GM19193 (cell line): ENCODE measurements around the gene C1QTNF12.

ENCODE experiments used
- POLR2A ChIP-seq: IDR thresholded peaks from 4 replicates; pipeline ENCODE4 v1.6.1; 2011; ENCODE audit not compliant: insufficient read depth, insufficient read length; ENCODE audit errors: extremely low read depth

The C1QTNF12 gene

GRCh38 chr1:1255078-1255477 lies 8.6 kb upstream of the C1QTNF12 start:
- TF ChIP-seq POLR2A, result no peak

- no peak for TF ChIP-seq POLR2A
Measured at GRCh38 chr1:1254667-1254998, 8.1 kb upstream of the C1QTNF12 start.

DNA sequence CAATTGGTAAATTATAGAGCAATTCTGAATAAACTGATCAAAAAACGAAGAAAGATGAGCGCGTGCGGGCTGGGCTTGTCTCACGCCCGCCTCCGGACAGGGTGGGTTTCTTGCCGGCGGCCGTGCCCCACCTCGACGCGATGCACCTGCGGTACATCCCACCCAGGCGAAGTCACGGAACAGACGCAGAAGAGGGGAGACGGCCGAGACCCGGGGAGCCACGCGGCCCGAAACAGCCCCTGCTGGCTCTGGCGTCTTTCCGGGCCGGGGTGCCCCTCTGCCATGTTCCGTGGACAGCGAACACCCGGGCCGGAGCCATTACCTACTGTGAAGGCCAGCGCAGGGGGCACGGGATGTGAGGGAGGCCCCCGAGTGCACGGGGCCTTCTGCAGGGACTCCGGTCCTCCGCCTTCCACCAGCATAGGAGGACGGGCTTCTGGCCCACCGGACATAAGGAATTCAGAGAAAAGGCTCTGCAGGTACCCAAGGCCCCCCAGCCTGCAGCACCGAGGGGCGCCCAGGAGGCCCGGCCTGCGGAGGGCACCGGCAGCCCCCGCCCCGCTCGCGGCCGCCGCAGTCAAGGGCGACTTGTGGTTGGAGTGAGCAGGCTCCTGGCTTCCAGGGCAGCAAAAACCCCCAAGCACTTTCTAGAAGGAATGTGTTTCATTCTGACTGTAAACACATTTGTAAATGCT lies 7.6 kb upstream of the C1QTNF12 start:
- TF ChIP-seq POLR2A, result no peak

- no peak for TF ChIP-seq POLR2A
Measured at GRCh38 chr1:1253314-1253713, 6.8 kb upstream of the C1QTNF12 start.

GRCh38 chr1:1250786-1251284 lies 4.3 kb upstream of the C1QTNF12 start:
- TF ChIP-seq POLR2A, result no peak

DNA sequence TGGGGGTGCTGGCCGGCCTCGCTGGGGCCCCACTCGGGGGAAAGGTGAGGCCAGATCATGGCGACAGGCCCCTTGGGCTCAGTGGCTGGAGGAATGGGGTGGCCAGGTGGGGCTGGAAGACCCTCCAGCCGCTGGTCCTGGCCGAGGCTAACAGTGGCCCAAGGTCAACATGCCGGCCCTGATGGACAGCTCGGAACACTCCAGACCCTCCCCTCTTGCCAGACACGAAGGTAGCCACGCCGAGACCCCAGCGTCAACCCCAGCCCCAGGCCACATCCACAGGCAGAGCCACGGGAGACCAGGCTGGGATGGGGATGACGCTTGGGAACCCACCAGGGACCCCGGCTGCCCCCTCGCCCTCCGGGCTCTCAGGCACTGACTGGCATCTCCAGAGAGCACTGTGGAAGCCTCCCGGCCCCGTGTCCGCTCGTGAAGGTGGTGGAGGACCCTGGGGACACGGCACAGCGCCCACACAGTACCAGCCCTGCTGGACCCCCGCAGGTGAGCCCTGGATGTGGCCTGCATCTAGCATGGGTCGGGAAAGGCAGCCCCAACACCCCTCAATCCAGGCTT lies 905 bp upstream of the C1QTNF12 start:
- no peak for TF ChIP-seq POLR2A

GRCh38 chr1:1245817-1246576 lies 525 bp downstream of the C1QTNF12 start:
- no peak for TF ChIP-seq POLR2A

DNA sequence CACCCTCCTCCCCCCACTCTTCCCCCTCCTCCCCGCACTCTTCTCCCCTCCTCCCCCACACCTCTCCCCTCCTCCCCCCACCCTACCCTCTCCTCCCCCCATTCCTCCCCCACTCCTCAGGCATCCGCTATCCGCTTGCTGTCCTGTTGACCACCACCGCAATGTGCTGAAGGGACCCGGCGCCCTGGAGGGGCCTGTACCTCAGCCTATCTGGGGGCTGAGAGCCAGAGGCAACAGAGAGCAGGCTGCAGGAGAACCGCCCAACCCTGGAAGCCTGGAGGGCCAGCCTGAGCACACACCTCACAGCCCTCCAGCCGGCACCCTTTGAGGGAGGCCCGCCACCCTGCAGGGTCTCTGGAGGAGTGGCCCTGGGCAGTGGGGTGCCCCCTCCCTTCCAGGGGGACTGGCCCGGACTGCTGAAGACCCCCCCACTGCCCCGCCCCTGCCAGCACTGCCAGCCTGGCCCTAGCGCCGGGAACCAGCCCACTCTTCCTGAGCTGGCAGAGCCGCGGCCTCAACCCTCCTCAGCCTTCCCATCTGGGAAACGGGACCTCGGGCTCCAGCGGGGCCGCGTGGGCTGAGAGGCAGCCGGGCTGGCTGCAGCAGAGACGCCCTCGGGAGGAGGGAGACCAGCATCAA lies 1.2 kb downstream of the C1QTNF12 start:
- no peak for TF ChIP-seq POLR2A

DNA sequence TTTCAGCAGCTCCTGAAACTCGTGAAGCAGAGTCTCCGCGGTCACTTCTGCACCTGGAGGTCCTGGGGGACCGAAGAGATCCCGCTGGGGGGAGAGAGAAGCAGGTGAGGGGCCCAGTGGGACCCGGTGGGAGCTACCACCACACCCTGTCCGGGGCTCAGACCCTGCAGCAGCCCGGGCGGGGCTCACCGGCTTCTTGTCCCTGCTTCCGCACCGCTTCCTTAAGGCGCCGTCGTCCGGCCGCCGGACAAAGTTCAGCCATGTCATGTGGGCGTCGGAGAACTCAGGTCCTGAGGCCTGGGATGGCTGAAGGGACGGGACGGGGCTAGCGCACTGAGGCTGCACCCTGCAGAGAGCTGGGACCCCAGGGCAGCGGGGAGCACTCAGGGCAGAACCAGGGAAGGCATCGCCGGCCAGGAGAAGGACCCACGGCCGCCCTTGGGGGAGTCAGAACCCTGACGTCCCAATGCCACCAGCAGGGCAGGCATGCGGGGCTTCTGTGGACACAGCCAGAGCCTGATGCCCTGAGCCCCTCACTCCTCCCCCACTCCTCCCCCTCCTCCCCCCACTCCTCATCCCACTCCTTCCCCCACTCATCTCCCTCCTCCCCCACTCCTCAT lies 2.2 kb downstream of the C1QTNF12 start:
- TF ChIP-seq POLR2A, result no peak

- TF ChIP-seq POLR2A, result no peak
Measured at GRCh38 chr1:1243807-1244191, 2.7 kb downstream of the C1QTNF12 start.

- TF ChIP-seq POLR2A, result no peak
Measured at GRCh38 chr1:1243266-1243660, 3.3 kb downstream of the C1QTNF12 start.

- TF ChIP-seq POLR2A, result no peak
Measured at GRCh38 chr1:1242461-1243265, 3.9 kb downstream of the C1QTNF12 start.

GRCh38 chr1:1241588-1242219 lies 4.8 kb downstream of the C1QTNF12 start:
- TF ChIP-seq POLR2A, result no peak
